Right atrium auricular region (tissue), 2 donors: ENCODE data around the gene LMOD1. TPM values are rescaled to one million over a fixed set of nuclear protein-coding genes. Genes with fewer than 3 reads are reported as not detected.
"Not testable (repeated sequence)": the region's sequence is repeated elsewhere in the genome, so short reads cannot be mapped to it uniquely, and the experiment has no call there.

ENCODE experiments used
- DNase-seq: peaks from one replicate; pipeline ENCODE4 v3.0.0-alpha.2; 2019; ENCODE audit warnings: low spot score
- H3K27ac ChIP-seq, 2 donors: fragments of 200-600 bp; sonication (generic); 1 replicate in 1 of 2; 2 replicates in 1 of 2; pipeline ENCODE4 v1.5.1; 2016 to 2019
- H3K27me3 ChIP-seq, 2 donors: fragments of 200-600 bp; sonication (generic); one replicate each; pipeline versions ENCODE4 v1.5.1 to v1.6.0; 2017 to 2019
- H3K36me3 ChIP-seq: fragments of 200-600 bp; sonication (generic); one replicate; pipeline ENCODE4 v1.5.1; 2016
- H3K4me1 ChIP-seq, 2 donors: fragments of 200-600 bp; sonication (generic); one replicate each; pipeline versions ENCODE4 v1.5.1 to v1.6.0; 2017 to 2019
- H3K4me3 ChIP-seq, 2 donors: fragments of 200-600 bp; sonication (generic); 1 replicate in 1 of 2; 2 replicates in 1 of 2; pipeline ENCODE4 v1.5.1; 2017 to 2019; ENCODE audit warnings: mild to moderate bottlenecking in 1 of 2, moderate library complexity in 1 of 2
- H3K9me3 ChIP-seq, 2 donors: fragments of 200-600 bp; sonication (generic); one replicate each; pipeline ENCODE4 v1.5.1; 2019
- CTCF ChIP-seq, 2 donors: fragments of 200-600 bp; sonication (generic); IDR thresholded peaks; one replicate each; pipeline ENCODE4 v1.5.1; 2019; ENCODE audit warnings: antibody characterized with exemption in 2 of 2
- total RNA-seq, 2 donors: library from RNA; depleted of rRNA; stranded (reverse); fragments of >200 nt; gene quantifications; one replicate each; pipeline ENCODE4 v1.1.0, GENCODE V29; 2016

The LMOD1 gene
- total RNA-seq, 2 donors from 2014 or later: 31.4 to 42.2 TPM

- no peaks in the 10 kb centered on the region for H3K27me3 ChIP-seq
- no peak for DNase-seq
- TF ChIP-seq CTCF (IDR thresholded peaks at IDR 0.05): peak; percentile 28 to 46
- H3K4me1 ChIP-seq: peaks cover 0 to 12% of the 10 kb centered on the region in 2 donors
- H3K27ac ChIP-seq: peak overlapping the region; percentile 68 to 75
- H3K4me3 ChIP-seq: peak overlapping the region; percentile 48 to 61
- H3K9me3 ChIP-seq: no peaks in the 10 kb centered on the region
- H3K36me3 ChIP-seq: peaks cover 7% of the 10 kb centered on the region
These were observed 1.2 kb downstream of the LMOD1 start for GRCh38 chr1:201945157-201945556.

GRCh38 chr1:201944639-201945038 lies 1.7 kb downstream of the LMOD1 start:
- H3K27ac ChIP-seq: peak overlapping the region; percentile 68 to 75

GRCh38 chr1:201944002-201944401 lies 2.3 kb downstream of the LMOD1 start:
- Histone ChIP-seq H3K4me1 (peaks cover 0 to 18% of the 10 kb centered on the region in 2 donors), H3K27me3 (no peaks in the 10 kb centered on the region), H3K27ac (peak overlapping the region; percentile 40 to 75), H3K4me3 (peak overlapping the region; percentile 48 to 61), H3K9me3 (no peaks in the 10 kb centered on the region), H3K36me3 (peaks cover 7% of the 10 kb centered on the region)
- no peak for TF ChIP-seq CTCF (IDR thresholded peaks at IDR 0.05)
- no peak for DNase-seq

More at GRCh38 chr1:201944639-201945038, 1.7 kb downstream of the LMOD1 start:
- Histone ChIP-seq H3K27me3 (no peaks in the 10 kb centered on the region), H3K9me3 (no peaks in the 10 kb centered on the region), H3K36me3 (peaks cover 7% of the 10 kb centered on the region), H3K4me1 (peaks cover 0 to 12% of the 10 kb centered on the region in 2 donors), H3K4me3 (peak overlapping the region; percentile 48 to 61)
- DNase-seq: no peak
- no peak for TF ChIP-seq CTCF (IDR thresholded peaks at IDR 0.05)

- Histone ChIP-seq H3K36me3 (peaks cover 7% of the 10 kb centered on the region), H3K9me3 (no peaks in the 10 kb centered on the region), H3K27ac (peak overlapping the region; percentile 69), H3K4me3 (peak overlapping the region in 1 of 2 donors; percentile 31), H3K4me1 (peaks cover 0 to 31% of the 10 kb centered on the region in 2 donors), H3K27me3 (no peaks in the 10 kb centered on the region)
- TF ChIP-seq CTCF (IDR thresholded peaks at IDR 0.05): no peak
- no peak for DNase-seq
These were observed 4.2 kb downstream of the LMOD1 start for GRCh38 chr1:201942129-201942495.

GRCh38 chr1:201941420-201942128 lies 4.8 kb downstream of the LMOD1 start:
- no peak for DNase-seq
- Histone ChIP-seq H3K27ac (peak overlapping the region; percentile 69), H3K4me1 (peaks cover 0 to 31% of the 10 kb centered on the region in 2 donors), H3K4me3 (peak overlapping the region in 1 of 2 donors; percentile 31), H3K9me3 (no peaks in the 10 kb centered on the region), H3K36me3 (peaks cover 7% of the 10 kb centered on the region), H3K27me3 (no peaks in the 10 kb centered on the region)
- no peak for TF ChIP-seq CTCF (IDR thresholded peaks at IDR 0.05)

- H3K9me3 ChIP-seq, DNase-seq, H3K4me3 ChIP-seq, H3K27me3 ChIP-seq, H3K27ac ChIP-seq, H3K36me3 ChIP-seq: not testable (repeated sequence)
- peaks cover 0 to 31% of the 10 kb centered on the region in 2 donors for H3K4me1 ChIP-seq
These were observed 6.0 kb downstream of the LMOD1 start for GRCh38 chr1:201940316-201940715.
